ENCODE measurements around the gene CLPTM1.

CLPTM1 gene

DNA sequence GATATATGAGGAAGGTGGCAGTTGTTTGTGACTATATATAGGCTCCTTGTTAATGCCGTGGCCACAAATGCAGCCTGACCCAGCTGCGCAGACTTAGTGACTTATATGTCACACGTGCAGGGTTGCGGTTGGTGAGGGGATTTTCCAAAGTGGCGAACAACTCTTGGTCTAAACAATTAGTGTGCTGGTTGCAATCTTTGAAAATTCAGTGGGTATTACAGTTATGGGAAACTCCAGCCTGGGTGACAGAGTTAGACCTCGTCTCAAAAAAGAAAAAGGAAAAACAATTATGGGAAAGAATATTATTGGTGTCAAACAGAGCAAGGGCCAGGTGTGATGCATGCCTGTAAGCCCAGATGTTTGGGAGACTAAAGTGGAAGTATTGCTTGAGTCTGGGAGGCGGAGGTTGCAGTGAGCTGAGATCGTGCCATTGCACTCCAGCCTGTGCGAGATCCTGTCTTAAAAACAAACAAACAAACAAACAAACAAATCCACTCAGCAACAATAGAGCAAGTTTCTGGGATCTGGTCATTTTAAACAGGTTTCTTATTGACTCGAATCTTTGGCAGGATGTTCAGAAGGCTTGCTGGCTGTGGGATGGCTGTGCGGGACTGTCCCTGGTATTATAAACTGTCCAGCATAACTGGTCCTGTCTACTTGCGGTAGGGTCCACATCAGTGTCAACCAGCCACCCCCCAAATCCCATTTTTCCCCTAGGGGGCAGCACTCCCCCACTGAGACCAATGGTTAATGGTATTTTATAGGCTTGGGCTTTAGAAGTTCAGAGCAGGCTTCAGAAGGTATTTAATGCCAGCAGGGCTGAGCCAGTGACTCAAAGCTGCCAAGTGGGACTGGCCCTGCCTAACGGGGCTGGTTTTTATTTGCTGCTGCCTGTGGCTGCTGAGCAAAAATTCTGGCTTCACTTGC, 61.5 kb downstream of the CLPTM1 start:
- DNase-seq = no peak

GRCh38 chr19:45019187-45019586, 64.0 kb downstream of the CLPTM1 start:
- DNase-seq = no peak

- DNase-seq = no peak
Measured at GRCh38 chr19:45020071-45020470, 64.9 kb downstream of the CLPTM1 start.

GRCh38 chr19:45021971-45022370, 66.8 kb downstream of the CLPTM1 start:
- no peak for DNase-seq

GRCh38 chr19:45023048-45023447, 67.9 kb downstream of the CLPTM1 start:
- no peak for DNase-seq

DNA sequence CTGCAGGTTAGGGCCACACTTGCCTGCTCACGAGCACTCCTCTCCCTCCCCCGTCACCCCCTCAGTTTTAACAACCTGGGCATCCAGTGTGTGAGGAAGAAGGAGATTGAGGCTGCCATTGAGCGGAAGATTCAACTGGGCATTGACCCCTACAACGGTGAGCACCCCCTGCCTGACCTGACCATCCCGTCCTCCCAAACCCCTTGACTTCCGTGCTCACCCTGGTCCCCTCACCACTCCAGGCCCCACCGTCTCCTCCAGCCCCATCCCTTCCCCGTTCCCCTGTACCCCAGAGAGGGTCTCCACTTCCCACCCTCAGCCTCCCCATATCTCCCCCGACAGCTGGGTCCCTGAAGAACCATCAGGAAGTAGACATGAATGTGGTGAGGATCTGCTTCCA, 70.1 kb downstream of the CLPTM1 start:
- no peak for DNase-seq

GRCh38 chr19:45027371-45027770, 72.2 kb downstream of the CLPTM1 start:
- no peak for DNase-seq

GRCh38 chr19:45030825-45031224, 75.6 kb downstream of the CLPTM1 start:
- no peak for DNase-seq

DNA sequence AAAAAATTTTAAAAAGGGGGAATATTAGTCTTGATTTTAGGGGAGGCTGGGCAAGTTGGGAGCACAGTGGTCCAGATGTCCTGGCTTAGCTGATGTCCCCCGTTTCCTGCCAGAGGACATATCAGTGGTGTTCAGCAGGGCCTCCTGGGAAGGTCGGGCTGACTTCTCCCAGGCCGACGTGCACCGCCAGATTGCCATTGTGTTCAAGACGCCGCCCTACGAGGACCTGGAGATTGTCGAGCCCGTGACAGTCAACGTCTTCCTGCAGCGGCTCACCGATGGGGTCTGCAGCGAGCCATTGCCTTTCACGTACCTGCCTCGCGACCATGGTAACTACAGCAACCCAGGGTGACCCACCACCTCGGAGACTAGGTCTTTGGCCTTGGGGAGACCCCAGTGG, 77.2 kb downstream of the CLPTM1 start:
- DNase-seq = no peak

- DNase-seq = no peak
Measured at GRCh38 chr19:45035755-45036154, 80.6 kb downstream of the CLPTM1 start.

GRCh38 chr19:45037393-45038169, 82.4 kb downstream of the CLPTM1 start:
- no peak for DNase-seq

GRCh38 chr19:45038931-45039893, 84.0 kb downstream of the CLPTM1 start, which contains the start of gene CLASRP:
CLASRP (plus strand) TSS chr19:45039045; CDS start chr19:45040213, 1,168 bp downstream.
- no peak for DNase-seq

DNA sequence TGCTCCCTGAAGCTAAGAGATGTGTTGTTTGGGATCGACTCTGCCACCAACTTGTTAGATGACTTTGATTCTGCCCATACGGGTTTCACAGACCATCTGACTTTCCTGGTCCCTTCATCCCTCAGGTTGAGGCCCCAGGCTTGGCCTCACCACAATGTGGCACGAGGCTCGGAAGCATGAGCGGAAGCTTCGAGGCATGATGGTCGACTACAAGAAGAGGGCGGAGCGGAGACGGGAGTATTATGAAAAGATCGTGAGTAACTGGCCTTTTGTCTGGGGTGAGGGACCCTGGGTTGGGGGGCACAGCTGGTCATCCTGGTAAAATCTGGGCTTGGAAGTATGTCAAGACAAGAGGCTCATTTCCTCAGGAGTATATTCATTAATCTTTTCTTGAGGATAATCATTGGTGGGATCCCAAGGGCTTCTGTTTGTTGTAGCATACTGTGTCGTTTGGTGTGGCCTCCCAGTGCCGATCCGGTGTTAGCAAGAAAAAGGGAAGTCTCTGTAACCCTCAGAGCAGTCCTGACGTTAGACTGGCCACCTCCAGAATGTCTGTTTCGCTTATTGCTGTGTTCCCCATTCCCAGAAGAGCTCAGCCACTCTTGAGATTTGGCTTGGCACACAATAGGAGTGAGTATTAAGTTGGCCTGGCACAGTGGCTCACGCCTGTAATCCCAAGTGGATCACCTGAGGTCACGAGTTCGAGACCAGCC, 85.0 kb downstream of the CLPTM1 start:
- DNase-seq = no peak

DNA sequence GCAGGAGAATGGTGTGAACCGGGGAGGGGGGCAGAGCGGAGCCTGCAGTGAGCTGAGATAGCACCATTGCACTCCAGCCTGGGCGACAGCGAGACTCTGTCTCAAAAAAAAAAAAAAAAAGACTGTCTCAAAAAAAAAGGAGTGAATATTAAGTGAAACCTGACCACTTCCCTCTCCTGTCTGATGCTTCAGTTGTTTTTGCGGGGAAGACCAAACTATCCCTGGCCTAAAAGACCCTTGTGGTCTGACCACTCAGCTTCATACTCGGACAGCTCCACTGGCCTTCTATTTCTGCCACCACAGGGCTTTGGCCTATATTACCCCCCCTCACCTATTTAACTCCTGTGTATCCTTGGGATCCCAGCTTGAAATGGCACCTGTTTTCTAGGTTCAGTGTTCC, 85.9 kb downstream of the CLPTM1 start:
- no peak for DNase-seq
